Measurements from ENCODE around the gene AP1AR.

The AP1AR gene

GRCh38 chr4:112222219-112222955 lies 9.2 kb upstream of the AP1AR start:
- no peak for DNase-seq (ENCODE audit: low read depth)

- DNase-seq (ENCODE audit: low read depth), result no peak
Measured at GRCh38 chr4:112225157-112225556, 6.4 kb upstream of the AP1AR start.

- peak; percentile 93 for DNase-seq (ENCODE audit: low read depth)
Measured at GRCh38 chr4:112230879-112231778, 458 bp upstream of the AP1AR start.

- DNase-seq (ENCODE audit: low read depth), result peak; percentile 30
Measured at GRCh38 chr4:112234952-112235609, 3.5 kb downstream of the AP1AR start.

DNA sequence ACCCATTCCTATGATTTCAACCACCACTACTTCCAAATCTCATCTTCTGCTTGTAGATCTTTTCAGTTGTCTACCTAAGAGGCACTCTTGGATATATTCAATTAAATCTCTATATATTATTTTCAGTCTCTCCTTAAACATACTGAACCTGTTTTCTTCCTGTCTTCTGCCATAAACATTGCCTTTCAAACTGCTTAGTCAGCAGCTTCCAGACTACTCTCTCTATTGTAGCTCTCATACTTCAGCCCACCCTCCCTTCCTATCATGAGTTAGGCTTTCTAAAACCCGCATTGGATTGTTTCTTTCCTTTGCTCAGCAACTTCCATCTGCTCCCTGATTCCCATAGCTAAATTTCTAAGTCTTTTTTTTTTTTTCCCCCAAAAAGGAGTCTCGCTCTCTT lies 4.5 kb downstream of the AP1AR start:
- no peak for DNase-seq (ENCODE audit: low read depth)

GRCh38 chr4:112238833-112239232 lies 7.2 kb downstream of the AP1AR start:
- DNase-seq (ENCODE audit: low read depth), result no peak

DNA sequence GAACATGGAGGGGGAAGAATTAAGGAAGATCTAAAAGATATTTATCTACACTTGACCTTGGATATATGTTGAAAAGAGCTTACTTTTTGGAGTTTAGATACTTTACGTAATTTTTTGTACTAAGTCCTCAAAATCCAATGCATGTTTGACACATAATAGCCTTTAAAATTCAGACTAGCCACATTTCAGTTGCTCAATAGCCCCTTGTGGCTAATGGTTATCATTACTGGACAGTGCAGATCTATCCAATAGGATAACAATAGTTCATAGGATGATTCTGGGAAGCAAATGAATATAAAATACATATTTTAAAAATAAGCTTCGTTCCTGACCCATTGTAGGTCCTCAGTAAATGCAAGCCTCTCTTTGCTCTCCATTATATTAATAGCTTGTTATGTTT lies 13.8 kb downstream of the AP1AR start:
- DNase-seq (ENCODE audit: low read depth), result no peak

- DNase-seq (ENCODE audit: low read depth), result no peak
Measured at GRCh38 chr4:112247021-112247420, 15.4 kb downstream of the AP1AR start.

- no peak for DNase-seq (ENCODE audit: low read depth)
Measured at GRCh38 chr4:112251019-112251643, 19.5 kb downstream of the AP1AR start.

DNA sequence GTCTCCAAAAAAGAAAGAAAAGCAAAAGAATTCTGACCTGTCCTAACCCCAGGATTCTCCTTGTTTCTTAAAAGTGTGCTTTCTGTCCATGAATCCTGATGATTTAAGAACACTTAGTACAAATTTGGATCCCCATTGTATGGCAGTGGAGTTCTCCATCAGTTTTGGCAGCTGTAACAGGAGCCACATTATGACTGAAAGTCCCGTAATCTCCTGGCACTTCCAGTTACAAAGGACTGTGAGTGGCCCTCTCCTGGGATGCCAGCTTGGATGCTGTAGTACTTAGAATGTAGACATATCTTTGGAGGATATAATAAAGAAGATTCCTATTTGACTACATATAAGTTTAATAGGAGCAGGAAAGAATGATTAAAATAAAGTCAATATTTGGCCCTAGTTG lies 20.6 kb downstream of the AP1AR start:
- no peak for DNase-seq (ENCODE audit: low read depth)

DNA sequence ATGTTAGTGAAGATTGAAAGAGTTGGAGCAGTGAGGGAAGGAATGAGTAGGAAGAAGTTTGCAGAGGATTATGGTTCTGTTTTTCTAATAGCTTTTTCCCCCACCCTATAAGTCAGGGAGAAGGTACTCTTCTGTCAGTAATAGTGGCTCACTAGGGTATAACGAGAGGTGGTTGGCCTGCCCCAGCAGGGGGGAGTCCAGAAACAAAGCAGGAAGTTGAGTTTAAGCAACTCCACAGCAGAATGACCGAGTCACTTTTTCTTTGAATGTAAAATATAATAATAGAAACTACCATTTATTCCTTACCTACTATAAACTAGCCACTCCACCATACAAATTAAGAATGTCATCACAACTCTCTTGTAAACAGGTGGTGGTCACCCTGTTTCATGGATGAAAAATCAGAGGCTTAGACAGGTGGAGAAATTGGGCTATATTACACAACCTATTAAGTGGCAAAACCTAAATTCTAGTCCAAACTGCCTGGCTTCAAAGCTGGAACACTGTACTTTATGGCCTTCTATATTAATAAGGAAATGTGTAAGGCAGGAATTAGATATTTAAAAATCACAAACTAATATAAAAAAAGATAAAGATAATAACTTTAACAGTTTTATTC lies 21.9 kb downstream of the AP1AR start:
- no peak for DNase-seq (ENCODE audit: low read depth)

DNA sequence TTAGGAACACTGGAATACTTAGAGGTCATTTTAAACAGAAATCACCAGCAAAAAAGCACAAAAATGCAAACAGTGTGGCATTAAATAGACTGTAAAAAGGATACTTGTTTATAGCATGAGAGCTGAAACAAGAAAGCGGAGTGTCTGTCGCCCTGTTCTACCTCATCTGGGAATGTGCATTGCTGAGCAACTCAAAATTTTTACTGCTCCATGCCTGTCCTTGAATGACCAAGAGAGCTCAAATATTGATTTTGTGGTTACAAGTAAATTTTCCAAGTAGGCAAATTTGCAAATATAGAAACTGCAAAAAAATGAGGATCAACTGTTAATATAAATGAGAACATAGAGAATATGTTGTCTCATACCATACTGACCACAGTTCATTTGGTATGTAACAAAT lies 25.5 kb downstream of the AP1AR start:
- no peak for DNase-seq (ENCODE audit: low read depth)

- no peak for DNase-seq (ENCODE audit: low read depth)
Measured at GRCh38 chr4:112266823-112267222, 35.2 kb downstream of the AP1AR start.

- no peak for DNase-seq (ENCODE audit: low read depth)
Measured at GRCh38 chr4:112270051-112270450, 38.5 kb downstream of the AP1AR start.

- DNase-seq (ENCODE audit: low read depth), result no peak
Measured at GRCh38 chr4:112270640-112271421, 39.2 kb downstream of the AP1AR start.

GRCh38 chr4:112272292-112272691 lies 40.7 kb downstream of the AP1AR start:
- DNase-seq (ENCODE audit: low read depth), result no peak

- DNase-seq (ENCODE audit: low read depth), result no peak
Measured at GRCh38 chr4:112274959-112275358, 43.4 kb downstream of the AP1AR start.

DNA sequence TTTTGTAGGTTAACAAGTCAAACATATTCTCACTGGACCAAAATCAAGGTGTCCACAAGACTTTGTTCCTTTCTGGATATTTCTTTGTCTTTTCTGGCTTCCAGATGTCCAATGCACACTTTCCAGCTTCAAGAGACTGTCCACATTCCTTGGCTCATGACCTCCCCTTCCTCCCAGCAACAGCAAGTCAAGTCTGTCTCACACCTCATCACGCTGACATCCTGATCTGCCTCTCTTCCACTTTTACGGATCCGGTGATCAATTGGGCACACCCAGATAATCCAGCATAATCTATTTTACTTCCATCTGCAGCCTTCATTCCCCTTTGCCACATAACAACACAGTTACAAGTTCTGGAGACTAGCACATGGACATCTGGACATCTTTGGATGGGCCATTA lies 44.5 kb downstream of the AP1AR start:
- no peak for DNase-seq (ENCODE audit: low read depth)

- no peak for DNase-seq (ENCODE audit: low read depth)
Measured at GRCh38 chr4:112277220-112277619, 45.6 kb downstream of the AP1AR start.

GRCh38 chr4:112277705-112278448 lies 46.3 kb downstream of the AP1AR start:
- DNase-seq (ENCODE audit: low read depth), result no peak
